Panc1 (cell line): ENCODE data around the gene KCNA5.

Source experiments
- CTCF ChIP-seq: fragments of 450-650 bp; IDR thresholded peaks from 2 replicates; pipeline ENCODE4 v1.5.1; 2017; ENCODE audit warnings: mild to moderate bottlenecking
- POLR2AphosphoS5 ChIP-seq: IDR thresholded peaks from 2 replicates; pipeline ENCODE4 v1.6.1; 2012; ENCODE audit warnings: mild to moderate bottlenecking, low read depth, low read length, moderate library complexity
- REST ChIP-seq, 2 experiments: IDR thresholded peaks; 2 replicates each; pipeline ENCODE4 v1.6.1; 2011 to 2012; ENCODE audit warnings: low read depth in 2 of 2, control low read depth in 1 of 2, low read length in 1 of 2, mild to moderate bottlenecking in 1 of 2, moderate library complexity in 1 of 2; ENCODE audit not compliant: insufficient read depth in 1 of 2
- SIN3A ChIP-seq: IDR thresholded peaks from 2 replicates; pipeline ENCODE4 v1.6.1; 2012; ENCODE audit warnings: low read depth, mild to moderate bottlenecking, low read length, moderate library complexity, borderline replicate concordance; ENCODE audit not compliant: insufficient read depth

- no peak for TF ChIP-seq REST (IDR thresholded peaks at IDR 0.05; ENCODE audit: insufficient read depth in 1 of 2, low read depth in 2 of 2, low read length in 1 of 2)
- TF ChIP-seq CTCF = no peak
- TF ChIP-seq POLR2AphosphoS5 = no peak
- TF ChIP-seq SIN3A = no peak
These were observed 12.4 kb upstream of the KCNA5 start for GRCh38 chr12:5031242-5031641.
